HG03432 (cell line): ENCODE measurements around the gene MAGEB17.
A peak's percentile ranks its signal among the peaks of the same experiment; 100 is the strongest.
"Not testable (repeated sequence)": the region's sequence is repeated elsewhere in the genome, so short reads cannot be mapped to it uniquely, and the experiment has no call there.

ENCODE experiments used
- ATAC-seq: cut with Tn5 transposase; IDR thresholded peaks from one replicate; pipeline ENCODE4 v1.9.1; 2021; ENCODE audit warnings: mild to moderate bottlenecking, moderate library complexity; ENCODE audit not compliant: unreplicated experiment

Gene MAGEB17, protein sequence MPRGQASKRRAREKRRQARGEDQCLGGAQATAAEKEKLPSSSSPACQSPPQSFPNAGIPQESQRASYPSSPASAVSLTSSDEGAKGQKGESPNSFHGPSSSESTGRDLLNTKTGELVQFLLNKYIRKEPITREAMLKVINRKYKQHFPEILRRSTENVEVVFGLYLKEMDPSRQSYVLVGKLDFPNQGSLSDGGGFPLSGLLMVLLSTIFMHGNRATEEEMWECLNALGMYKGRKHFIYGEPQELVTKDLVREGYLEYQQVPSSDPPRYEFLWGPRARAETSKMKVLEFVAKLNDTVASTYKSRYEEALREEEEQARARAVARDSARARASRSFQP

DNA sequence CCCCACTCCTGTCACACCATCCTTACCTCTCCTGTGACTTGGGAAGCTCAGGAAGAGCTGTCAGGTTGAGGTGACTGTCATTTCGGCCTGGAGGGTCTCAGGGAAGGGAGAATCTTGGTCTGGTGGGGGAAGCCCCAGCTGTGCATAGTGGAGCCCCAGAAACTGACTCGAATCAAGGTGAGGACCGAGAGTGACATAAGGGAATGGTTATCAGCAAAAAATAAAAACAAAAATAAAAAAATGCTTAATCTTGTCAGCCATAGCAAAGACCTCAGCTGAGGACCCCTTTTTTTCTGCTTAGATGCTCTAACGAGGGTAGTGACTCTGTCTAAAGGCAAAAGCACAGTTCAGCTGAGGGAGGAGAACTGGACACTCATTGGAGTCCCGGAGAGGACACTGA is at the start of gene MAGEB17:
Gene MAGEB17 (plus strand): TSS at position 301 of the 400 bp plus-strand sequence. CDS start 2,902 bp downstream, outside the sequence.
- no peak for ATAC-seq

DNA sequence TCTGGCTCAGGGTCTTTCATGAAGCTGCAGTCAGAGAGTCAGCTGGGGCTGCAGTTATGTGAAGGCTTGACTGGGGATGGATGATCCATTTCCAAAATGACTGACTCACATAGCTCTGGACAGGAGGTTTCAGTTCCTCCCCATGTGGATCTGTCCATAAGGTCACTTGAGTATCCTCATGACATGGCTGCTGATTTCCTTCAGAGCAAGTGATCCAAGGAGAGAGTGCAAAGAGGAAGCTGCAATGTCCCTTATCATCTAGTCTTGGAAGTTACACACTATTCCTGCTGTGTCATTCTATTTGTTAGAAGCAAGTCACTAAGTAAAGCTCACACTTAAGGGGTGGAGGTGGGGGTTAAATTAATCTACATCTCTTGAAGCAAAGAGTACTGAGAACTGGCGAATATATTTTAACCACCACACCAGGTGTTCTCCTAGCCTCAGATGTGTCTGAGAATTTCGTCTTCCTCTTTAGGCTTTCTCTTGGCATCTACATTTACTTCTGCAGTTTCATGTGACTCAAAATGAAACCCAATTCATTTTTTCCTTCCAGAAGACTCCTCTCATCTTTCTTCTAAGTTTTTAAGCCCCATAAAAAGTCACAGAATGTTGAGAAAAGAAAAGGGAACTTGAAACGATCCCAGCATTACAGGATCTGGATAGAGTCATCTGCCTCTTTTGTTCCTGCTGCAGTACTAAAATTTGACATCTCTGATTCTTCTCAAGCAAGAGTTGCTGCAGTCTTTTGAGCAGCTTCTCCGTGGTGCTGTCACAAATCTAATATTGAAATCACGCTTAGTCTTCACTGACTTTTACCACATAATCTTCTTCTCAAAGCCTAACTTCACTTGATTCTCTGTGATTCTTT is 47.7 kb upstream of the MAGEB17 start:
- ATAC-seq: peak; percentile 90

DNA sequence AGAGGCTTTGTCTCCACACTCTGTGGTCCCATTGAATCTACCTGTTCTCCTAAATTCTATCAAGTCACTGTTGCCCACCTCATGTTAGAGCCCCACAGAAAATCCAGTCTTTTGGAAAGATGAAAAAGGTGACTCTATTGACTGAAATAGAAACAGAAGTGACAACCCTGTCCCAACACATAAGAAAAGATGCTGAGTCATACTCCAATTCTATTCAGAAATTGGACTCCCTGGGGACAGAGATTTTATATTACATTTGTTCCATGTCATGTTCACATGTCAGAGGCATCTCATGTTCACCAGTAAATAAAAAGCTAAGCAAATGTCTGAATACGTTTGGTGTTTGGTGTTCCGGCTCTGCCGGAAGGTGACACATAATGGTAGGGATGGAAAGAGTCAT is 46.9 kb upstream of the MAGEB17 start:
- ATAC-seq: no peak

DNA sequence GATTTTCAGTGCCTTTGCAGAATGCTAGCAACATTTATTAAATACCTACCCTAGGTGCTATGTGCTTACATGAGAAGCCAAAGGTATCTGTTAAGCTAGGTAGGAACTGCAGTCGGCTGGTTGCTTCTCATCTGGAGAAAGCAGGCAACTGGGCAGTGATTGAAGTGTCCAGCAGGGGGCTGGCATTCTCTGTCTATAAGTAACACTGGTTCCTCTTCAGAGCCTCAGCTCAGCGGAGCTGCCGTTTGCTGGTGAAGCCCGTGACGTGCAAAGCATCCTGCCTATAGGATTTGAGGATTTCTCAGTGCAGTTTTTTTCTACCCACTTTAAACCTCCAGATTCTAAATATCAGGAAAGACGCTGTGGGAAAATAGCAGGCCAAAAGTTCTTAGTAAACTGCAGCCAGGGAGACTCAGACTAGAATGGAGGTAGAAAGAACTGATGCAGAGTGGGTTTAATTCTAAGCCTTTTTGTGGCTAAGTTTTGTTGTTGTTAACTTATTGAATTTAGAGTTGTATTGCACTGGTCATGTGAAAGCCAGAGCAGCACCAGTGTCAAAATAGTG is 44.0 kb upstream of the MAGEB17 start, which contains the start of gene GRPR:
Gene GRPR (plus strand): TSS at position 344 of the 565 bp plus-strand sequence. CDS start 389 bp downstream, outside the sequence.
- ATAC-seq: peak; percentile 38

DNA sequence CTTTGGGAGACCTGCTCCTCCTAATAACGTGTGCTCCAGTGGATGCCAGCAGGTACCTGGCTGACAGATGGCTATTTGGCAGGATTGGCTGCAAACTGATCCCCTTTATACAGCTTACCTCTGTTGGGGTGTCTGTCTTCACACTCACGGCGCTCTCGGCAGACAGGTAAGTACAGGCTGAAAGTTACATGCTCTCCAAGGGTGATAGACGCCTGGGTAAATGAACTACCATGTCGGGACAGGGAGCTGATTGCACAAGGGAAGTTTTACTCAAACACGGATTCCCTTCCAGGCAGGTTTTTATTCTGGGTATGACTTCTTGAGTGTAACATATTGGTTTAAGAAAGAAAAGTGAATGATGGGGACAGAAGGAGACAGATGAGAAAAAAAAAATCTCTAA is 43.1 kb upstream of the MAGEB17 start:
- no peak for ATAC-seq

DNA sequence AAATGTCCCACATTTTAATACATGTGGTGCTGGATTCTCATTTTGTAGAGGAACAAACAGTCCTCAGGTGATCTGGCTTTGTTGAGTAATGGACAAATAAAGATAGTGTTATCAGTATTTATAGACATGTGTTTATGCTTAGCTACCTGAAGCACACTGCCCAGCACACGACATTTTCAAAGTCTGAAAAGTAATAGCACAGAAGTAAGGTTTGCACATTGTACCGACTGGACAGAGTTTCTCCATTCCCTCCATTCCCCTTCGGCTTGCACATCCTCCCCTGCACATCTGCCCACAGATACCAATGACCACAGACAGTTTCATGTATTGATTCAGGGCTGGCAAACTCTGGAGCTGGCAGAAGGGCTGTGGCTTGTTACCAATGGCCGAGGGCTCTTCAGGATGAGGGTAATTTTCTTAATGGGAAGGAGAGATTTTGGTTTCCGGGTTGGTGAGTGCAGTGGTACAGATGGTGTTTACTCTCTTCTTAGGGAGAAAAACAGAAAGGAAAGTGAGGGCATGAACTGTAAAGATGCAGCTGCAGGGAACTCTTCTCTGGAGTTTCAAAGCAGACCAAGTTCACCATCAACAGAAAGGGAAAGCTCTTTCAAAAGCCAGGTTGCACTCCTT is 41.6 kb upstream of the MAGEB17 start:
- no peak for ATAC-seq

DNA sequence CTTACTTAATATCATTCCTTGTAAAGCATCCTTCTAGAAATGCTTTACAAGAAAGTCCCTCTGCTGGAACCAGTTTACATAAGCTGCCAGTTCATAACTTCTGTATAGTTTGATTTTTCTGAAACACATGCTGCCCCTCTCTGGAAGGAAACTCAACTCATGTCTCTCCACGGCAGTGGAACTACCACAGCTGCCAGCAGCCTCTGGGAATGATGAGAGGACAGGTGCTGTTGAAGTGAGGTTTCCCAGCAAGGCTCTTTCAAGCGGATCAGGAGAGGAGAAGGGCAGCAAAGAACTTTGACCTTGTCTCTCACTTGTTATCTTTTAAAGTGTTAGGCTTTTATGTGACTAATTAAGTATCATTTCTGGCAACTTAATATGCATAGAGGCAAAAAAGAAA is 36.6 kb upstream of the MAGEB17 start:
- no peak for ATAC-seq

DNA sequence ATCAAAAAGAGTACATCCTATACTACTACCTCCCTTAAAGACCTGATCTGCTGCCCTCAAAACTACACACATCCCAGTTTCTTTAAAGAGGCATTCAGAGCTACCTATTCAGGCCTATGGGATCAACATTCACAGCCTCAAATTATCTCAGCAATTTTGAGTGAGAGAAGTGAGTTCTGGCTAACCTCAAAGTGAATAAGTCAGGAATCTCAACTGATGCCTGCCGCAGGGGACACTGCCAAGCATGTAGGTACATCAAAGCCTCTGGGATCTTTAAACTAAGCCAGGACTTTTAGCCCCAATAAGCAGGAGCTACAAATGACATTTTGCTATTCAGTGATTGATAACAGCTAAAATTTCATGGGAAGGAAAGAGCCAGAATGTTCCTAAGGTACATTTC is 32.3 kb upstream of the MAGEB17 start:
- no peak for ATAC-seq

DNA sequence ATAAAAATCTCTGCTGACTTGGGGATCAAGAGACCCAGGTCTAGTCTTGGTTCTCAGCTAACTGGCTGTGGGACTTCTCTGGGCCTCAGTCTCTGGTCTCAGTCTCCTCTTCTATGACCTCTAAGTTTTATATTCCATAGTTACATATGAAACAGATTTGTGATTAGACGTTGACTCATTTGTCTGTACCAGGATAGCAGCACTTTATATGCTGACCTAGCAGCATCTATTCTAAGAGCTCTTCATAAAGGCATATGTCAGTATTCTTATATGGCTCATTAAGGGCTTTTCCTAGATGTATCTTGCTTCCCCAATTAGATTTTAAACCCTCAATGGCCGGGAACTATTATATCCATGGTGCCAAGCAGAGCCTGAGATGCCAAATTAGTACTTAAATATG is 31.2 kb upstream of the MAGEB17 start:
- ATAC-seq: no peak

DNA sequence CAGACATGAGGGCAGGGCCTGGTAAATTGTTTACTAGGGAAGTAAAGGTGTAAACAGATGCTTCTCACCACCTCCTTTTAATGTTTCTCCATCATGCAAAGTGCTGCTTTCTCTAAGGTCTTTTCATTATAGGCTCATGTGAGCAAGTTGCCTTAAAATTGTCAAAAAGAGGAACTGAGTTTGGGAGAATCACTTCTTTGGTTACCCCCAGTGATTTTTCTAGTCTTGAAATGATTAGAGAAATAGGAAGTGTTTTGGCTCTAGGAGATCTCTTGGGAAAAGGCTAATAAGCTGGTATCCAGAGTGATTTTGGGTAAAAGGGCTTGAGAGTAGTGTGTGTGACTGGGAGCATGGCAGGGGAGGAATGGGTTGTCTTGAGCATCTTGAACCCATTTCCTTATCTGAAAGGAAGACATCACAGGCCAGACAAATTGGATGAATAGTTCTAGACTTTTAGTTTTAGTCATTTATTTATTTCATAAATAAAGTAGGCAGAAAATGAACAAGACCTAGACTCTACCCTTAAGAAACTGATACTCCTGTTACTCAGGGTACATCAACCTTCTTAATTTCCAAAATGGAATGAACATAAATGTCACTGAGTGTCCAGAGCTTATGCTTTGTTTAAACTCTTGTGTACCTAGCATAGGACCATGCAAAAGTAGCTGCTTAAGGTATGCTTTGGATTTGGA is 29.7 kb upstream of the MAGEB17 start:
- ATAC-seq: peak; percentile 90

DNA sequence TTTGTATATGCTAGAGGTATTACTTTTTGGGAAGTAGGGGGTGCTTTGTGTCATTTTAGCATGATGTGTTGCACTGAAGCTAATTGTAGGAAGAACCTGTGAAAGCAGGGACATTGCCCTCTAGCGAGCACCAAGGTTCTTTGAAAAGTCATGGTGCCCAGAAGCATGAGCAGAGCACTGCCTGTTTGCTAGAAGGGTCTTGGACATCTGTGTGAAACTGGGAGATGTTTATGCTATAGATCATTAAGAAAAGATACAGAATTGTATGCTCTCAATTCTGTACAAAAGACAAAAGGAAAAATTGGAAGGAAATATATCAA is 29.2 kb upstream of the MAGEB17 start:
- peak; percentile 19 for ATAC-seq

DNA sequence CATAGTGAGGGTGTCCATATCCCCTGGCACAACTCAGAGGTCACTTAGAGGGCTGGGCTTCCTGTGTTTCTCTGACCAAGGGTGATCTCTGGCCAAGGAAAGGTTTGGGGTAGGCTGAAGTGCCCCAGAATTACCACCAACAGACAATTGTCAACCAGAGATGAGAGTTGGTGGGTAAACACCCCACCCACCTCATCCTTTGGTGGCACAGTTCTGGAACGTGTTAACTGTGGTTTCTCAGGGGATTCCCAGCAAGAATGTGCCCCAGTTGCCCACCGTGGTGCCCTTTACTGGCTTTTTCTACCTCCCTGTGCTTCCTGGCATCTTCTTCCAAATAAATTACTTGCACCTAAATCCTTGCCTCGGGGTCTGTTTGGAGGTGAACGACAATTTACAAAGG is 26.8 kb upstream of the MAGEB17 start:
- no peak for ATAC-seq

DNA sequence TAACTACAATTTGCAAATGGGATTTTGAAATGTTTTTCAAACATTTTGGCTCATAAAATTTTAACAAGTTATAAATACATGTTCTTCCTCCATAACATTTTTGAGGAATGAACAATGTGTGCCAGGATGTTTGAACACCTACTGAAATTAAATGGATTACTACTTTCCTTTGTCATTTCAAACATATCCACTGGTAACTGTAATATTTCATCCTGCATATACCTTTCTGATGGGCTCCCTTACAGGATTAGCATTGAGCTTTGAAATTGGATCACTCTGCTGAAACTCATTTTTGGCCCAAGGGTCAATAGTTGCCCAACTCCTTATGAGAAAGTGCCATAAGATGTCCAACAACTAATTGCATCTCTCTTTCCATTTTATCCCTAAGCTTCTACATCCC is 26.3 kb upstream of the MAGEB17 start:
- no peak for ATAC-seq

DNA sequence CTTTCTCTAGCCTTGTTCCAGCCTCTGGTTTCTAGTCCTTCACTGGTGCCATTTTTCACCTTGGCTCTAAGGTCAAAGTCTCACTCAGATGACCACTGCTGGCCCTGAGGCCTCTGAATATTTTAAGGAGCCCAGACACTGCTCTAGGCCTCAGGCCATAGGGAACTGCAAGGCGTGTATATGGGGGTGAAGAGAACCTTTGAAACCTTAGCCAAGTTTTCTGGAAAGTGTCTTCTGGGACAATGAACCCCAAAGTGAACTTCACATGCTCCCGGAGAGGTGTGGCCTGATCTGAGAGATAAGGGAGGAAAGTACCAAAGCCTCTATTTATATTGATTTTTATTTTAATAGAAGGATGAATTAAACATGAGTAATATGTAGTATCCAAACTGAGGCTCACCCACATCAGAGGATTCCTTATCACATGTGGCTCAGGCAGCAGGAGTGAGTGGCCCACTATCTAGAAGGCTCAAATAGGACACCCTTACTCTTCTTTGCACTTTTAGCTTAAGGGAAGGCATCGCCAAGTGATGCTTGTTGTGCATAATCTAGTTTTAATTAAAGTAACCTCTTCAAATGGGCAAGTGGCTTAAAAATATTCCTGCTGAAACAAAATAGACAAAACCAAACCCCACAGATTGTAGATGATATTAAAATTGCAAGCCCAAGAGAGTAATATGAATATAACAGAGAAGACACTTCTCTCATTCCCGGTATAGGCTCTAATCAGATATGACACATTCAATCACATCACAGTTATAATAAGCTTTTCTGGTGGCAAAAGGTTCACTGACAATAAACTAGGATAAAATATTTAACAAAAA is 25.6 kb upstream of the MAGEB17 start:
- ATAC-seq: no peak

DNA sequence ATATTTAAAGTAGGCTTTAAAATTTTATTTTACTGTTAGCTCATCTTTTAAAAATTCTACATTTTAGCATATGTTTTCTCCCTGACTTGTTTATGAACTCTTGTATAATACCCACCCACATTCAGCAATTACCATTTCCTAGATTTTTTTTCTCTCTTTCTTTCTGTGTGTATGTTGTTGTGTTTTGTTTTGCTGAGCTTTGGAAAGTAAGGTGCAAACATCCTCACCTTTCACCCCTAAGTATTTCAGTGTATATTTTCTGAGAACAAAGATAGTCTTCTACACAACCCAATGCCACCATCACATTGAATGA is 25.1 kb upstream of the MAGEB17 start:
- no peak for ATAC-seq

DNA sequence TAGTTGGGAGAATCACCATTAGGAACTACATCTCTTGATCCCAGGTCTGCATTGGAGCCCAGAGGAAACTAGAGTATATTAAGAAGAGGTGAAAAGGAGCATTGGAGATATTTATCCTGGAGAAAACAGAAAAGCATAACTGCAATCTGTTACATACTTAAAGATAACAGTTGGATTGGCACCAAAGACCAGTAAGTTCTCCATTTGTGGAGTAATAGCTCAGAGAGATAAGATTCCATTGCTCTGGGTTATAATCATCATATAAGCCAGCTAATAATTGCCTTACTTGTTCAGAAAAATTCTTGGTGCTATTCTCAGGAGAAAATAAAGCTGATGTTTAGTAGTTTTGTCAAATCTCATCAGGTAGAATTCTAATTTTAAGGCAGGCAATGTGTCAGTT is 23.3 kb upstream of the MAGEB17 start:
- no peak for ATAC-seq

DNA sequence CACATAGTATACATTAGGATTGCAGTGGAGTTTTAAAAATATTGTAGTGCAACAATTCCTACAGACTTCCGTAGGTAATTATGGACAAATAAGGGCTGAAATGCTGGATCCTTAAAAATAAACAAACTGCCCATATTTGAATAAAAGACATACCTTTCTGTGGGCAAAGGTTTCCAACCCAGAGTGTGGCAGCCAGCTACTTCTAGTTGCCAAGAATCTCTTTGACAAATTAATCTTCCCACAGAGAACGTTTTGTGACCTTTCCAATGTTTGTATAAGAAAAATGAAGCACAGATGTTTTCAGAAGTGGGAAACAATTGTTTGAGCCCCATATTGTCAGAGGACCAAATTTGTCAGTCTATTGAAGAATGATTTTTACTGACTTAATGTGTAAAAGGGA is 22.9 kb upstream of the MAGEB17 start:
- ATAC-seq: no peak

DNA sequence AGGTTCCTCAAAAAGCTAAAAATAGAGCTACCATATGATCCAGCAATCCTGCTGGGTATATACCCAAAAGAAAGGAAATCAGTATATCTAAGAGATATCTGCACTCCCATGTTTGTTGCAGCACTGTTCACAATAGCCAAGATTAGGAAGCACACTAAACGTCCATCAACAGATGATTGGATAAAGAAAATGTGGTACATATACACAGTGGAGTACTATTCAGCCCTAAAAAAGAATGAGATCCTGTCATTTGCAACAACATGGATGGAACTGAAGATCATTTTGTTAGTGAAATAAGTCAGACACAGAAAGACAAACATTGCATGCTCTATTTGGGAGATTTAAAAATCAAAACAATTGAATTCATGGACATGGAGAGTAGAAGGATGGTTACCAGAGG is 22.2 kb upstream of the MAGEB17 start:
- not testable (repeated sequence) for ATAC-seq

DNA sequence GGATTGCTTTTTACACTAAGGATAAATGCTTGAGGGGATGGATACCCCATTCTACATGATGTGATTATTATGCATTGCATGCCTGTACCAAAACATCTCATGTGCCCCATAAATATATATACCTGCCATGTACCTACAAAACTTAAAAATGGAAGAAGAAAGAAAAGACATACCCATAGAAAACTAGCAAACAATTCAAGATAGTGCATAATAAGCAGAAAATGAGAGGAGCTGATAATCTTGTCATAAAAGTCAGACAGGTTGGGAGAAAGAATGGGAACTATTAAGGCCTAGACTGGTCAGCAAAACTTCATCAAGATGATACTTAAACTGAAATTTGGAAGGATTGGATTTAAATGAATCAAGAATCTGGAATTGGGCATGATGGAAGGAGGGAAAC is 21.6 kb upstream of the MAGEB17 start:
- no peak for ATAC-seq

DNA sequence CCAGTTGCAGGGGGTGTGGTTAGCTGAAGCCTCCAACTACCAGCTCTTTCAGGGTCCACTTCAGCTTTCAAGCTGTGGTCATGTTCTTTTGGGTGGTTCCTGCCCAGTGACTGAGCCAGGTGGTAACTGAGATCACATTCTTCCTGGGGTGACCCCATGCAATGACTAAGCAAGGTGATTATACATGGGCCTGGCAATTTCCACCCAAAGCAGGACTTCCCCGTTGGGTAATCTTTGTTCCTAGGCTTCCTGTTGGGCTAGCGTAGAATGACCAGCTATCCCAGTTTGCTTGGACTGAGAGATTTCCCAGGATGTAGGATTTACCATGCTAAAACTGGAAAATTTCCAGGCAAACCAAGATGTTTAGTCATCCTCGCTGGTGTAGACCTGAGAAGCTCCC is 18.4 kb upstream of the MAGEB17 start:
- no peak for ATAC-seq
